NCI-H2029 treated with DMSO at 0.1 percent for 48 hours (cell line): ENCODE results near the gene RENBP.
A peak's percentile ranks its signal among the peaks of the same experiment; 100 is the strongest.

Experiments used
- DNase-seq: peaks from one replicate; lab custom pipeline; 2025; lab: John Stamatoyannopoulos, UW

The RENBP gene

GRCh38 chrX:153933748-153934147 lies 10.7 kb downstream of the RENBP start:
- DNase-seq, result no peak

DNA sequence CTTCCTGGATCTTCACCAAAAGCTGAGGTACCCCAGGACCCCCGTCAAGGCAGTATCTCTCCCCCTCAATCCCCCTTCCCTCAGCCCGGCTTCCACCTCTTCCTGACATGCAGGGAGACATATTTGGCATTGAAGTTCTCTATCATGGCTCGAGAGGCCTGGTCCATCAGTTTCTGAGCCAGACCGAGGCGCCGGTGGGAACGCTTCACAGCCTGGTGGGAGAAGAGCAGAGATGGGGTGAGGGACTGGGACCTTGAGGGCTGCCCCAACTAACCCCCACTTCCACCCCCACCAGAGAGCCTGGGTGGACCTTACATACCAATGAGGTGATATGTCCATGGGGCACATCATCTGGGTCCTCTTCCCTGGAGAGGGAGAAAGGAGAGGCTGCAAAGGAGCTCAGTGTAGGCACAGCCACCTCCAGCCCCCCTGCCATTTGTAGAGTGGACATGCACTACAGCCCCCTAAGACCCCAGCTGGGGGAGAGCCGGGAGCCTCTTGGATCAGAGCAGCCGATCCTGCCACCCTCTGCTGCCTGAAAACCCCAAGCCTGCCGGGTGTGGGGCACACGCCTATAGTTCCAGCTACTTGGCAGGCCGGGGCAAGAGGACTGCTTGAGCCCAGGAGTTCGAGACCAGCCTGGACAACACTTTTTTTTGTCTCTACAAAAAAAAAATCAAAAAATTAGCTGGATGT lies 12.1 kb downstream of the RENBP start:
- DNase-seq, result no peak

DNA sequence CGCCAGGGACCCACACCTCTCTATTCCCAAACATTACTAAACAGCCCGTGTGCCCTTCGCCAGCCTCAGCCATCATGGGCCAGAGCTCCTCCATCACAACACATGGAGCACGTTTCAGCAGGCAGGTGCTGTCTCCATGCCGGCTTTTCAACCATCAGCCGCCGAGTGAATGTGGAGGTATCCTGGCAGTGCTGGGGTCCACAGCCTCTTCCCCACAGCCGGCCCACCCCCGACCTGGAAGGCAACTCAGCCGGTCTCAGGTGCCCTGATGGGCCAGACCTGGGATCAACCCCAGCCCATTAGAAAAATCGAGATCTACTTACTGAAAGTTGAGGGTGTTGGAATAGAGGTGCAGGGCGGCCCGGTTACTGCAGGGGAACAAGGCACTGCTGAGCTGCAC lies 12.7 kb downstream of the RENBP start:
- DNase-seq, result no peak

- no peak for DNase-seq
These were observed 13.3 kb downstream of the RENBP start for GRCh38 chrX:153931151-153931550.

DNA sequence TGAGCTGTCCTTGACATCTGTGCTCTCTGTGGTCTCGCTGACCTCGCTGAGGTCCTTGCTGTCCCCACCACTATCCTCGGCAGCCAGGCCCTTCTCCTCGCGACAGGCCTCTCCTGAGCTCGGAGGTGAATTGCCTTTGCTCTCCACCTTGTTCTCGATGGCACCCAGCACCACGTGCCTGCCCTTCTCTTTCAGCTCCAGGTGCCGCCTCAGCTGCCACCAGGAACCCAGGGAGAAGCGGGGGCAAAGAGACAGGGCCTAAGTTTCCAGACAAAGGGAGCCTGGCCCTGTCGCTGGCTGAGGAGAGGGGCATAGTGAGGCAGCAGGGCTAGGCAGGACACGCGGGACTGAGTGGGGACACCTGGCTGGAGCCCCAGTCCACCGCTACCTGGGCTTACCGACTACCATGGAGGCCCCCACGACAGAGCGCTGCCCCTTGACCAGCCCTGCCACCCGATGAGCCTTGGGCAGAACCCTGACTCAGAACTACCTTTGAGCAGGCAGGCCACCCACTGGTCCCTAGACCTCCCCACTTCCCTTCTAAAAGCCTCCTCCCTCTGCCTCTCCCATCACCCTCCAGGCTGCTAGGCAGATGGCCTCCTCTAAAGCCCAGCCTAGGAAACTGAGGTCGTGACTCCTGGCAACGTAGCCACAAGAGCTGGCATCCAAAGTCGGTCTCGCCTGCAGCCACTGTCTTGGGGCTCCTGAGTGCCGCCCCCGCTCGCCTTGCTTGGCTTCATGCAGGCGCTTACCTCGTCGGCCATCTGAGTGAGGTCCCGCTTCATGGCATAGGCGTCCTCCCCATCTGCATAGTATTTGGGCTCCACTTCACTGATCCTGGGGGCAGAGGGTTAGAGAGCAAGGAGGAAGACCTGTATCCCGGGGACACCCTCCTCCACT lies 14.2 kb downstream of the RENBP start:
- no peak for DNase-seq

DNA sequence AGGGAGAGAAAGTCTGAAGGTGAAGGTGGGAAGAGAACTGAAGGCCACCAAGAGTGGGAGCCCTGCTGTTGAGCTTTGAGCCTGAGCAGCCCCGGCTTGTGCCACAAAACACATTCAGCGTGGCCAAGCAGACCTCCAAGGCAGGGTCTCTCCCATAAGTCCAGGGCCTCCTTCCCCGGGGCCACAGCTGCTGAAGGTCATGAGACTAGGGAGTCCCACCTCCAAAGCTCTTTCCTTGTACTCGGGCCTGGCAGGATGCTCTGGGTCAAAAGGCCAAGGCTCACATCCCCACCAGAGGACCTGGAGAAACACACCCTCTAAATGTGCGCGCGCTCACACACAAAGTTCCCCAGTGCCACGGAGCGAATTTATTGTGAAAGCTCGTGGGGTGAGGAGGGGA lies 14.9 kb downstream of the RENBP start:
- DNase-seq, result no peak

DNA sequence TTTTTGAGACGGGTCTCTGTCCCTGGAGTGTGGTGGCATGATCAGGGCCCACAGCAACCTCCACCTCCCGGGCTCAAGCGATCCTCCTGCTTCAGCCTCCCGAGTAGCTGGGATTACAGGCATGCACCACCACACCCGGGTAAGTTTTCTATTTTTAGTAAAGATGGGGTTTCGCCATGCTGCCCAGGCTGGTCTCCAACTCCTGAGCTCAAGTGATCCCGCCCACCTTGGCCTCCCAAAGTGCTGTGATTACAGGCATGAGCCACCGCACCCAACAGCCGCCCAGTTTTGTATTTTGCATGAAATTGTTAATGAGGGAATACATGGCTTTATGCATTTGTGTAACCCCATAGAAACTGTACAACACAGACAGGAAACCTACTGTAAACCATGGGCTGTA lies 15.6 kb downstream of the RENBP start:
- DNase-seq, result no peak

DNA sequence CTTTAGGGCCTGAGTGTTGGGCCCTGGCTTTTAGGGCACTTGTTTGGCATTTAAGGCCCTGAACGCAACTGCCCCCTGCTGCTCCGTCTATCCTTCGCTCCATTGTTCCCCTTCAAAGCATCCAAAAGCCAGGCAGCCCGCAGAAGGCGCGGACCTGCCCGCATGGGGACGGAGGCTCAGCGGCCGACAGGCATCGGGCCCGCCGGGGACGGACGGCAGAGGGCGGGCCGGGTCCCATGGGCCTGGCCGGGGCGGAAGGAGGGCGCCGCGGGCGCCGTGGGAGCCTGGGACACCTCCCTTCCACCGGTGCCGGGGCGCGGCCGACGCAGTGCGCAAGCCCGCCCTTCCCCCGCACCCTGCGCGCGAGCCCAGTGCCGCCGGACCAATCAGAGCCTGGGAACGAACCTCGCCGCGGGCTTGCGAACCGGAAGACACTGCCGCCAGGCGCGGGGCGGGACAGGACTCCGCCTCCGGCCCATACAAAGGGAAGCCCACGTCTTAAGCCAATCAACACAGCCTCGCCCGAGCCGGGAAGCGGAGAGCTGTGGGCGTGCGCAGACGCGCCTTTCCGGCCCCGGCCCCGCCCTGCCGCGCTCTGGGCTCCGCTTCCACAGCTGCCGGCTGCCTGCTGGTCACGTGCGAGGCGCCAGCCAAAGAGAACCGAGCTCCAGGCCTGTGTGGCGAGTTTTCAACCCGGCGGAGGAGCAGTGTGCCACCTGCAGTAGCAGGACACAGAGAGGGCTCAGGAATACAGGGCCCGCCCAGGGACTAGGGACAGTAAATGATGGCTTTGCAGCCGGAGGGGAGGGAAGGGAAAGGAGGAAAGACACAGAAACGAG lies 16.3 kb downstream of the RENBP start:
- peak; percentile 78 for DNase-seq

- no peak for DNase-seq
These were observed 16.8 kb downstream of the RENBP start for GRCh38 chrX:153927672-153927921.

- DNase-seq, result peak; percentile 13
These were observed 17.4 kb downstream of the RENBP start for GRCh38 chrX:153926858-153927671.

DNA sequence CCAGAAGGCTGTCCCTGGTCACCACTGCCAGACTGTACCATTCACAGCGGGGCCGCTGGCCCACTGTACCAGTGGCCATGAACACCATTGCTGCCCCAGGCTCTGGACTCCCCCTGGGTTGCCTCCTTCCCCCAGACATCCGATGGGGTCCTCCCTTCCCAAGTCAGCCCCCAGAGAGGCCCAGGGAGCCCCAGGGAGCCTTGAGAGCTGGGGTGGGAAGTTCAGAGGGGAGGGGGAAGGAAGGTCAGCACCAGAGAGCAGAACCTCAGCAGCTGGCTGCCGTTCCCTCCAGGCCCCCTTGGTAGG lies 17.9 kb downstream of the RENBP start:
- DNase-seq, result no peak

GRCh38 chrX:153925739-153926551 lies 18.5 kb downstream of the RENBP start, which contains the start of gene ARHGAP4:
ARHGAP4 (minus strand) TSS chrX:153926264; CDS start chrX:153926202, 62 bp downstream.
- no peak for DNase-seq

GRCh38 chrX:153925387-153925738 lies 19.1 kb downstream of the RENBP start:
- no peak for DNase-seq

DNA sequence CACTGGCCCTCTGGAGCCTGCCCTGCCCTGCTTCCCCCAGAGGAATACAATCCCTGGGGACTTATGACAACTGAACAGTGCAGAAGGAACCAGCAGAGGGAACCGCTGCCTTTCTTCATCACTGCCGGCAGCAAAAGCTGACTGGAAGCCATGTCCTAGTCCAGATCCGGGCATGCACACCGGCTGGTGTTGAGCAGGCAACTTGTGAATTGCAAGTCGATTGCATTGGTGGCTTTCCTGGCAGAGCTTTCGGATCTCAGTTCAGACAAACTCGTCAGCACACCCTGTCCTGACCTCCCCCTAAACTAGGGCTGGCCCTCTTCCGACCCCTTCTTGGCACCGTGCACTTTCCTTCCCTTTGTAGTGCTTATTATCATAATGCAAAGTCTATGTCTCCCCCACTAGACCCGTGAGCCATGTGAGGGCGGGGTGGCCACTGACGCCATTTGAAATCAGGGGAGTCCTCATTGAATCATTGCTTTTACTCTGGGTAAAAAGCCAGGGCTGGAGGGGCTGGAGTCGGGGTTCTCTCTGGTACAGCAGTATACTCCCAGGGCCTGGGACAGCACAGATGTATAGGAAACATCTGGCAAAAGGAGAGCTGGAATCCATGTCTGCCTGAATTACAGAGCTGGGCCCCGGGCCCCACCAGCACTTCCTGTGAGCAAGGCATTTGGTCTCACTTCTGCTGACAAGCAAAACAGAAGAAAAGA lies 20.1 kb downstream of the RENBP start:
- no peak for DNase-seq

DNA sequence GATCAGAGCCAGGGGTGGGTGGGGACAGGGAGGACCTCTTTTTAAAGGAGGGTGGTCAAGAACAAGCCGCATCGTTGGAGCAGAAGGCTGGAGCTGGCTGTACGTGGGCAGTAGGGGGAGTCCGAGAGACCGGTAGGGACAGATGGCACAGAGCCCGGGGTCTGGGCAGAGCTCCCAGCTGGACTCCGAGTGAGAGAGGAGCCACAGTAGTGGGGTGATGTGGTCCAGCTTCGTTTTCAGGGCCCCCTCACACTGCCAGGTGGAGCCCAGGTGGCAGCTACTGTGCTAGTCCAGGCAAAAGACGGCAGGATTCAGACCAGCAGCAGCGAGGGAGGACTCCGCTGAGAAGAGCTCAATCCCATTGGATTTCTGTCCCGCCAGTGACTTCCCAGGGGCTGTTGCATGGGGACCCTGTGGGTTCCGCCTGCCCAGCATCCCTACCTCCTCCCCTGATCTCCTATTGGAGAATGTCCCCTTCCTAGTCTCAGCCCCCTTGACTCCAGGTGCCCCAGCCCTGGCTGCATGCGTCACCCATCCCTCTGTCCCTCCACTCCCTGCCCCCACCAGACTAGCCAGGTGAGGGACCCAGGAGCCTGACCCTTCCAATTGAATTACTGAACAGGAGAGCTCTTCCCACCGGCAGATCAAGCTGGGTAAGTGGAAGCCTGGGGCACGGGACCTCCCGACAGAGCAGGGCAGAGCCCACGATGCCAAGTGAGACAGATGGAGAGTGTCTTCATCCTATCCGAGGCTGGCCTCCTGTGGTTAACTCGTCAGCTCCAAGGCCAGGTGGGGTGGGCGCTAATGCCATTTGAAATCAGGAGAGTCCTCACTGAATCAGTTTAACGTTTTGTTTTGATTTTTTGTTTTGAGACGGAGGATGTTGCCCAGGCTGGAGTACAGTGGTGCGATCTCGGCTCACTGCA lies 21.2 kb downstream of the RENBP start:
- peak; percentile 16 for DNase-seq

DNA sequence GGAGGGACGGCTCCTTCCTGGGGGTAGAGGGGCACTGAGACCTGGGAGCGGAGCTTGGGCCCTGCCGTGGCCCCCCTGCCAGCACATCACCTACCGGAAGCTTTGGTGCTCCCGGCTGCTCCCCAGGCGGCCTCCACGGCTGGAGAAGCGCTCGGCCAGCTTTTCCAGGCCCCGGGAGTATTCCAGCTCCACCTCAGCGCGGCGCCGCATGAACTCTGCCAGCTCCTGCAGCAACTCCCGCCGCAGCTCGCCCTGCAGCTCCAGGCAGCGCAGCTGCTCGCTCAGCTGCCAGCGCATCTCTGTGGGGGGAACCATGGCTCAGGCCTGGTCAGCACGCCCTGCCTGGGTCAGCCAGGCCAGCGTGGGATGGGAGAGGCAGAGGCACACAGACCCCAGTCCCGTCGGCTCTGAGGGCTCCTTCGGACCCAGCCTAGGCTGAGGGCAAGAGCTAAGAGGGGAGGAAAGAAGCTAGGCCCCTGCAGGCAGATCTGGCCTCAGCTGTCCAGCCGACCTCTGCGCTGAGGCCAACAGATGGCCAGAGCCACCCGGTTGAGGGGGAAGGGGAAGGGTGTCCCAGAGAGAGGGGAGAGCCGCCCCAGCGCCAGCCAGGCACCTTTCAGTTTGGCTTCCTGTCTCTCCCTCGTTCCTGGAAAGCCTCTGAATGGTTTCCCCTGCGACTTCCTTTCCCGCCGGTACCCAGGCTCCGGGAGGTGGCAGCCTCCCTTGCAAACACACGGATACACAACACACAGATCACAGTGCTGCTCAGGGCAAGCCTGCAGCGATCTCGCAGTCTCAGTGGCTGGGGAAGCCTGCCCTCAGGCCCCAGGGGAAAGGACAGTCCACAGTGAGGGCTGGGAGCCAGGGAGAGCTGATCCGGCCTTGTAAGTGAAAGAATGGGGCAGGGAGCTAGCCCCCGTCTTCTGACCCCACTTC lies 22.7 kb downstream of the RENBP start:
- DNase-seq, result no peak

GRCh38 chrX:153921070-153921469 lies 23.4 kb downstream of the RENBP start:
- DNase-seq, result no peak

- no peak for DNase-seq
These were observed 23.9 kb downstream of the RENBP start for GRCh38 chrX:153920546-153920945.
